GM12878 (cell line): ENCODE results near the gene GPBAR1. TPM values are rescaled to one million over a fixed set of nuclear protein-coding genes. Genes with fewer than 3 reads are reported as not detected.

Source experiments
- ATAC-seq: fragments of 200-7000 bp; cut with Tn5 transposase; 3 replicates; pipeline ENCODE4 v1.9.1; 2020; ENCODE audit warnings: mild to moderate bottlenecking, moderate library complexity
- BruUV-seq: library from RNA; stranded (reverse); fragments of 400-500 nt; replicated peaks from 2 replicates; lab custom pipeline; 2021; lab: Mats Ljungman, UMichigan
- CTCF ChIA-PET: fragments of 300-600 bp; sonication (Branson Sonifier 250); formaldehyde crosslinking; extraction: SDS; loops from one replicate; lab custom pipeline; 2021; ENCODE audit warnings: inconsistent platforms; lab: Yijun Ruan, JAX
- POLR2A ChIA-PET: fragments of 350-600 bp; formaldehyde crosslinking; extraction: SDS; loops from one replicate; lab custom pipeline; 2021; ENCODE audit warnings: inconsistent platforms; lab: Charles Lee
- RAD21 ChIA-PET: fragments of 300-600 bp; sonication (Branson Sonifier 250); formaldehyde crosslinking; loops from one replicate; lab custom pipeline; 2023; ENCODE audit warnings: antibody characterized with exemption; ENCODE audit not compliant: unreplicated experiment; lab: Charles Lee
- SMC1A ChIA-PET: fragments of 300-600 bp; sonication (Branson Sonifier 250); formaldehyde crosslinking; loops from one replicate; lab custom pipeline; 2023; ENCODE audit not compliant: unreplicated experiment, uncharacterized antibody; lab: Charles Lee
- DNase-seq: peaks from one replicate; pipeline ENCODE4 v3.0.0-alpha.2; 2011; ENCODE audit warnings: low read depth, low spot score
- FAIRE-seq: peaks from 3 replicates; lab custom pipeline; 2011; peaks lifted over from hg19 to GRCh38; lab: Jason Lieb, UNC
- H2AFZ ChIP-seq: 2 replicates; pipeline ENCODE4 v1.6.0; 2011; ENCODE audit warnings: low read depth, low read length, control low read depth; ENCODE audit not compliant: control insufficient read depth
- H3K27ac ChIP-seq: 2 replicates; pipeline ENCODE4 v1.5.1; 2011; ENCODE audit warnings: control low read depth; ENCODE audit not compliant: control insufficient read depth, insufficient read depth
- H3K27me3 ChIP-seq, 2 experiments: replicated peaks in 1 of 2; 2 replicates each; pipeline versions ENCODE4 v1.6.0 to v1.6.1; 2011; ENCODE audit warnings: low read length in 1 of 2; ENCODE audit not compliant: control insufficient read depth in 2 of 2, insufficient read depth in 2 of 2
- H3K36me3 ChIP-seq, 2 experiments: 2 replicates each; pipeline ENCODE4 v1.5.1; 2011; ENCODE audit warnings: low read length in 1 of 2; ENCODE audit not compliant: control insufficient read depth in 2 of 2, insufficient read depth in 2 of 2
- H3K4me1 ChIP-seq: 2 replicates; pipeline ENCODE4 v1.6.1; 2011; ENCODE audit warnings: mild to moderate bottlenecking, low read length, moderate library complexity, mixed read lengths; ENCODE audit not compliant: control insufficient read depth, insufficient read depth
- H3K4me2 ChIP-seq: 2 replicates; pipeline ENCODE4 v1.6.0; 2011; ENCODE audit warnings: control low read depth; ENCODE audit not compliant: control insufficient read depth, insufficient read depth
- H3K4me3 ChIP-seq: fragments of 200-600 bp; sonication (generic); 2 replicates; pipeline ENCODE4 v1.5.1; 2016
- H3K79me2 ChIP-seq: 2 replicates; pipeline ENCODE4 v1.6.0; 2011; ENCODE audit warnings: low read length; ENCODE audit not compliant: control insufficient read depth, insufficient read depth
- H3K9ac ChIP-seq: 2 replicates; pipeline ENCODE4 v1.8.0; 2011; ENCODE audit warnings: low read length, control low read depth, mixed read lengths; ENCODE audit not compliant: control insufficient read depth, insufficient read depth
- H3K9me3 ChIP-seq: replicated peaks from 3 replicates; pipeline ENCODE4 v1.5.1; 2011; ENCODE audit warnings: mild to moderate bottlenecking, low read length; ENCODE audit not compliant: control insufficient read depth, insufficient read depth
- H4K20me1 ChIP-seq: 2 replicates; pipeline ENCODE4 v1.6.0; 2011; ENCODE audit not compliant: control insufficient read depth, insufficient read depth
- BCL11A ChIP-seq: IDR thresholded peaks from 2 replicates; pipeline ENCODE4 v1.6.1; 2011; ENCODE audit warnings: low read depth, low read length
- BMI1 ChIP-seq: fragments of 450-650 bp; IDR thresholded peaks from 2 replicates; pipeline ENCODE4 v1.6.1; 2016; ENCODE audit warnings: mild to moderate bottlenecking, moderate library complexity, borderline replicate concordance
- DPF2 ChIP-seq: fragments of 450-650 bp; IDR thresholded peaks from 2 replicates; pipeline ENCODE4 v1.6.1; 2017; ENCODE audit warnings: mild to moderate bottlenecking
- E2F8 ChIP-seq: fragments of 450-650 bp; IDR thresholded peaks from 2 replicates; pipeline ENCODE4 v1.6.1; 2018; ENCODE audit warnings: mild to moderate bottlenecking, low read depth, moderate library complexity; ENCODE audit not compliant: partially characterized antibody
- MTA3 ChIP-seq: IDR thresholded peaks from 2 replicates; pipeline ENCODE4 v1.6.1; 2012; ENCODE audit warnings: low read length, inconsistent platforms, borderline replicate concordance
- MYC ChIP-seq: IDR thresholded peaks from 2 replicates; pipeline ENCODE4 v1.6.1; 2011; ENCODE audit warnings: mild to moderate bottlenecking, low read length, moderate library complexity, inconsistent platforms; ENCODE audit not compliant: insufficient read depth, insufficient replicate concordance, insufficient read length, severe bottlenecking
- RFX5 ChIP-seq: IDR thresholded peaks from 2 replicates; pipeline ENCODE4 v1.6.1; 2011; ENCODE audit warnings: low read depth, low read length, improper control_type of control experiment
- SIX5 ChIP-seq: IDR thresholded peaks from 2 replicates; pipeline ENCODE4 v1.6.1; 2011; ENCODE audit warnings: mild to moderate bottlenecking, low read depth, low read length, moderate library complexity; ENCODE audit not compliant: severe bottlenecking
- SMAD1 ChIP-seq: fragments of 450-650 bp; IDR thresholded peaks from 2 replicates; pipeline ENCODE4 v1.6.1; 2018; ENCODE audit warnings: mild to moderate bottlenecking, low read depth; ENCODE audit not compliant: partially characterized antibody
- SP1 ChIP-seq: IDR thresholded peaks from one replicate; pipeline ENCODE4 v1.6.1; 2011; ENCODE audit warnings: low read depth, low read length
- ZBTB4 ChIP-seq: fragments of 450-650 bp; formaldehyde crosslinking; IDR thresholded peaks from 2 replicates; pipeline ENCODE4 v1.4.0; 2022; ENCODE audit warnings: mild to moderate bottlenecking, moderate library complexity
- ZNF592 ChIP-seq: fragments of 450-650 bp; IDR thresholded peaks from 2 replicates; pipeline ENCODE4 v1.6.1; 2017; ENCODE audit warnings: mild to moderate bottlenecking, moderate library complexity
- WGBS: methylation state at CpG from one replicate; pipeline ENCODE4 v1.1.6; 2016; ENCODE audit warnings: low lambda C conversion rate; ENCODE audit not compliant: insufficient replicate concordance, insufficient coverage; ENCODE audit errors: missing lambda C conversion rate; 5-methylcytosine and 5-hydroxymethylcytosine counted together
- in situ Hi-C: fragments of 300-500 bp; cut with MboI; formaldehyde crosslinking; loops from 9 replicates; pipeline ENCODE4 v1.14.3; 2018; ENCODE audit warnings: mixed read lengths
- intact Hi-C: fragments of 100-400 bp; cut with micrococcal nuclease; formaldehyde crosslinking; loops from one replicate; pipeline ENCODE4 v1.14.2; 2022; ENCODE audit not compliant: unreplicated experiment
- polyA plus RNA-seq, 11 experiments: library from polyadenylated mRNA; depleted of rRNA in 4 of 11; unstranded in 6 of 11; stranded (reverse) in 5 of 11; fragments of >200 nt; fragmentation: Nextera tagmentation in 4 of 11; fragmentation: Illumina TruSeq in 1 of 11; extraction: Ambion mirVana in 4 of 11; extraction: Trizol in 1 of 11; gene quantifications; 1 replicate in 1 of 11; 2 replicates in 10 of 11; pipeline versions ENCODE4 v1.2.1 to v1.2.3, GENCODE V29; 2011 to 2016; ENCODE audit warnings: inconsistent platforms in 2 of 11, missing spikeins in 2 of 11, low read depth in 1 of 11
- total RNA-seq, 4 experiments: library from RNA; depleted of rRNA in 3 of 4; stranded (reverse); fragments of >200 nt in 3 of 4; fragmentation: Illumina TruSeq in 1 of 4; extraction: Trizol in 1 of 4; gene quantifications; 2 replicates each; pipeline versions ENCODE4 v1.2.1 to v1.2.3, GENCODE V29; 2013 to 2021

The GPBAR1 gene
- total and polyA plus RNA-seq, 10 of the 15 experiments (the other 5 are each of a cell fraction or from before 2014, with no cell fraction given), result 0.03 to 0.36 (median 0.11) TPM; not detected in 3

GRCh38 chr2:218296847-218297246, 36.0 kb downstream of the GPBAR1 start:
- no peak for TF ChIP-seq BMI1
- no peak for TF ChIP-seq E2F8
- no peak for TF ChIP-seq SIX5
- no peak for TF ChIP-seq SMAD1
- TF ChIP-seq RFX5, result no peak
- TF ChIP-seq SP1, result no peak
- TF ChIP-seq ZNF592, result no peak
- TF ChIP-seq DPF2, result no peak
- no peak for TF ChIP-seq ZBTB4 (CRISPR knock-in tag)
- no peak for TF ChIP-seq MTA3
- TF ChIP-seq BCL11A, result no peak
- no peak for TF ChIP-seq MYC
- FAIRE-seq, result no peak

More at GRCh38 chr2:218296847-218297246, 36.0 kb downstream of the GPBAR1 start:
- ChIA-PET SMC1A (interaction anchor here (1.4 to 2.5 kb wide), 3 partner anchors 10 to 60 kb away, joined by 3 to 11 read pairs (median 5); partner anchors contain the start of gene CATIP), POLR2A (interaction anchor here (1.1 kb wide), 1 partner anchor 104 kb away, joined by 3 read pairs; no protein-coding TSS in a partner anchor), RAD21 (interaction anchor here (0.9 to 1.6 kb wide), 2 partner anchors 24 to 59 kb away, joined by 3 to 8 read pairs; no protein-coding TSS in a partner anchor), CTCF (interaction anchor here (4.2 to 8.2 kb wide), 2 partner anchors 24 to 60 kb away, joined by 43 to 150 read pairs; partner anchors contain the start of genes AAMP, CATIP and PNKD)
- WGBS, result 79% methylated on average over 7 of the region's 7 CpGs
- H3K27ac ChIP-seq, result no peak overlapping the region
- in situ Hi-C loops, result loop anchor here (25.0 kb wide), 1 partner anchor 90 kb away; the partner anchor contains the start of genes CTDSP1 and SLC11A1
- H3K9me3 ChIP-seq, result no peaks in the 10 kb centered on the region
- intact Hi-C loops, result loop anchor here (10.0 kb wide), 1 partner anchor 358 kb away; the partner anchor contains the start of genes BCS1L and ZNF142
- no peak overlapping the region for H3K4me2 ChIP-seq
- ATAC-seq (no peak), DNase-seq (no peak)
- H2AFZ ChIP-seq, result no peak overlapping the region
- no peak overlapping the region for H3K9ac ChIP-seq
- H3K4me1 ChIP-seq, result peaks cover 4% of the 10 kb centered on the region; the same call in 1 of the 2 replicates
- no peaks in the 10 kb centered on the region for H4K20me1 ChIP-seq
- H3K36me3 ChIP-seq, result no peaks in the 10 kb centered on the region
- no peaks in the 10 kb centered on the region for H3K27me3 ChIP-seq
- BruUV-seq, result no TSS peak
- H3K79me2 ChIP-seq, result peaks cover 4% of the 10 kb centered on the region
- no peak overlapping the region for H3K4me3 ChIP-seq
